Hepatic stellate cell (primary cell): ENCODE data around the gene CDH1.
A peak's percentile ranks its signal among the peaks of the same experiment; 100 is the strongest.

Source experiments
- DNase-seq: peaks from one replicate; pipeline ENCODE4 v3.0.0; 2011; ENCODE audit warnings: low spot score

Gene CDH1

DNA sequence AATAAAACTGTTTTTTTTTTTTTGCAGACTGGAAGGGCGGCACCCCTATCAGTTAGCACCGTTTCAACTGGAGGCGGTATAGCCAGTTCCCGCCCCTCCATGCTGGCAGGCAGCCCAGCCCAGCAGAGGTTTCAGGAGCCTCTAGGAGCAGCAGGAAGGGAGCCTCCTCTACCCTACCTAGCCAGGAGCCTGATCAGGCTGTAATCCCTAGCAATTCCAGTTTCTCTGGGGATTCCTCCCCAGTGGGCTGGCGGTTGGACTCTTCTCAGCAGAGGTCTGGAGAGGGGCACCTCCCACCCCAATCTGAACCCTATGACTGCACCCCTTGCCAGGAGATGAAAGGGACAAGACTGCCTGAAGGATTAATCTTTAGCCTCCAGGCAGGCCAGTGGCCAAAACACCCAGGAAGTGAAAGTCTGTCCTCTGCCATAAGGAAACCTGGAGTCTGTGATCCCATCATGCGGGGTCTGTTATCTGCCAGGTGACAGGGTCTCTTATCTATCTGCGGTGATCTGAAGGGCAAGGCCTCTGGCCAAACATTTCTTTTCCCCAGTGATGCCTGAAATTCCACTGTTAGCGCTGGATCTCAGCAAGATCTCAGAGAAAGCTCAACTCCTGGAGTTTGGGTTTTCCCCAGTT lies 4.9 kb upstream of the CDH1 start:
- no peak for DNase-seq

DNA sequence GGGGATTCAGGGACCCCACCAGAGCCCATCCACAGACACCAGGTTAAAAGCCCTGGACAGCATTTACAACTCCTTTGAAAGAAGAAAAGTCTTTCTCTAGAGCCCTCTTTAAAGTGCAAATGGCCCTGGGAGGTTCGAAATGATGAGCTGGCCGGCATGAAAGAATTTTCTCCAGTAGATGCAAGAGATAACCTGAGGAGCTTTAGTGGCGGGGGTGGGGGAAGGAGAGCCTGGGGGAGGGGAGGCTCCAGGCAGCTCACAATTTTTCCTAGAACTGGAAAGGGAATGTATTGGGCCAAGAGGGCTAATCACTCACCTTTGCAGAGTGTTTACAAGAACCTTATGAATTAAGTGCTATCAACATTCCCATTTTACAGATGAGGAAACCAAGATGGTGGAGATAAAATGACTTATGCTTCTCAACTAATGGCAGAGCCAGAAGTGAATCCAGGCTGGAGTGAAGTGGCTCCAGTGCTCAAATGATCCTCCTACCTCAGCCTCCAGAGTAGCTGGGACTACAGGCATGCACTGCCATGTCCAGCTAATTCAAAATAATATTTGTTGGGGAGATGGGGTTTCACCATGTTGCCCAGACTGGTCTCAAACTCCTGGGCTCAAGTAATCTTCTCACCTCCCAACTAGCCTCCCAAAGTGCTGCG lies 4.2 kb upstream of the CDH1 start:
- no peak for DNase-seq

DNA sequence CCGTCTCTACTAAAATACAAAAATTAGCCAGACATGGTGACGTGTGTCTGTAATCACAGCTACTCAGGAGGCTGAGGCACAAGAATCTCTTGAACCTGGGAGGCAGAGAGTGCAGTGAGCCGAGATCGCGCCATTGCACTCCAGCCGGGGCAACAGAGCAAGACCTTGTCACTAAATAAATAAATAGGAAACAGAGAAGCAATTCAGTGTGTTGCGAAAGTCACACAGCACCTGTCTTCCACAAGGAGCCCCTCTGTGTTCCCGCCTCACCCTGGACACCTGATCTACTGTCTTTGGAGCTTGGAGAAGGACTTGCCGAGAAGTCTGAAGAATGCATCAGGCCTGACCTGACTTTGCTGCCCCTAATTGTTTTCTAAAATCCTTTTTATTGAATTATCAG lies 3.5 kb upstream of the CDH1 start:
- no peak for DNase-seq

DNA sequence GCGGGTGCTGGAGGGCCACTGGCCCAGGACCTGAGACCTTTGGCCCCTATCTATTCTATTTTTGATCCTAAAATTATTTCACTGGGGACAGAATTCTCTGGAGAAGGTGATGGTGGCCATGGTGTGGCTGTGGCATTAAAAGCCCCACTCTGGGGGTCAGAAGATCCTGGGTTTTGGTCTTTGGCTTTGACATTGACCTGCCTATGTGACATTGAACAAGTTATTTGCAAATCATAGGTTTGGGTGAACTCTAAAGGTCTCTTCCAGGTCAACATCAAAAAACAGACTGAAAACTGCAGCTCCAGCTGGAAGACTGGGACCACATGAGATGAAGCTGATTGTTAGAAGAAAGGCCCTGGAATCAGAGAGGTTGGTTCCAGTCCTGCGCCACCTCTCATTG lies 2.3 kb upstream of the CDH1 start:
- DNase-seq, result no peak

DNA sequence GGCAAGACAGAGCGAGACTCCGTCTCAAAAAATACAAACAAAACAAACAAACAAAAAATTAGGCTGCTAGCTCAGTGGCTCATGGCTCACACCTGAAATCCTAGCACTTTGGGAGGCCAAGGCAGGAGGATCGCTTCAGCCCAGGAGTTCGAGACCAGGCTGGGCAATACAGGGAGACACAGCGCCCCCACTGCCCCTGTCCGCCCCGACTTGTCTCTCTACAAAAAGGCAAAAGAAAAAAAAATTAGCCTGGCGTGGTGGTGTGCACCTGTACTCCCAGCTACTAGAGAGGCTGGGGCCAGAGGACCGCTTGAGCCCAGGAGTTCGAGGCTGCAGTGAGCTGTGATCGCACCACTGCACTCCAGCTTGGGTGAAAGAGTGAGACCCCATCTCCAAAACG lies 531 bp upstream of the CDH1 start:
- no peak for DNase-seq

DNA sequence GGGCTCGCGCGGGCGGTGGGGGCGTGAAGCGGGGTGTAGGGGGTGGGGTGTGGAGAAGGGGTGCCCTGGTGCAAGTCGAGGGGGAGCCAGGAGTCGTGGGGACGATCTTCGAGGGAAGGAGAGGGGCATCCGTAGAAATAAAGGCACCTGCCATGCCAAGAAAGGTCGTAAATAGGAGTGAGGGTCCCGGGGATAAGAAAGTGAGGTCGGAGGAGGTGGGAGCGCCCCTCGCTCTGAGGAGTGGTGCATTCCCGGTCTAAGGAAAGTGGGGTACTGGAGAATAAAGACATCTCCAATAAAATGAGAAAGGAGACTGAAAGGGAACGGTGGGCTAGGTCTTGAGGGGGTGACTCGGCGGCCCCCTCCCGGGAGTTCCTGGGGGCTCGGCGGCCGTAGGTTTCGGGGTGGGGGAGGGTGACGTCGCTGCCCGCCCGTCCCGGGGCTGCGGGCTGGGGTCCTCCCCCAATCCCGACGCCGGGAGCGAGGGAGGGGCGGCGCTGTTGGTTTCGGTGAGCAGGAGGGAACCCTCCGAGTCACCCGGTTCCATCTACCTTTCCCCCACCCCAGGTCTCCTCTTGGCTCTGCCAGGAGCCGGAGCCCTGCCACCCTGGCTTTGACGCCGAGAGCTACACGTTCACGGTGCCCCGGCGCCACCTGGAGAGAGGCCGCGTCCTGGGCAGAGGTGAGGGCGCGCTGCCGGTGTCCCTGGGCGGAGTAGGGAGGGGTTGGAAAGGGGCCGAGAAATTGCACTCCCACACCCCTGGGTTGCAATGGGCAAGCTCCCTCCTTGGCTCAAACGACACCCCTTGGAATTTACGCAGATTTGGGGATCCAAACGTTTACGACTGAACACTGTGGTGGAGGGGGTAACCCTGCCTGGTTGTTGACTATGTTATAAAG lies 888 bp downstream of the CDH1 start:
- DNase-seq, result no peak

DNA sequence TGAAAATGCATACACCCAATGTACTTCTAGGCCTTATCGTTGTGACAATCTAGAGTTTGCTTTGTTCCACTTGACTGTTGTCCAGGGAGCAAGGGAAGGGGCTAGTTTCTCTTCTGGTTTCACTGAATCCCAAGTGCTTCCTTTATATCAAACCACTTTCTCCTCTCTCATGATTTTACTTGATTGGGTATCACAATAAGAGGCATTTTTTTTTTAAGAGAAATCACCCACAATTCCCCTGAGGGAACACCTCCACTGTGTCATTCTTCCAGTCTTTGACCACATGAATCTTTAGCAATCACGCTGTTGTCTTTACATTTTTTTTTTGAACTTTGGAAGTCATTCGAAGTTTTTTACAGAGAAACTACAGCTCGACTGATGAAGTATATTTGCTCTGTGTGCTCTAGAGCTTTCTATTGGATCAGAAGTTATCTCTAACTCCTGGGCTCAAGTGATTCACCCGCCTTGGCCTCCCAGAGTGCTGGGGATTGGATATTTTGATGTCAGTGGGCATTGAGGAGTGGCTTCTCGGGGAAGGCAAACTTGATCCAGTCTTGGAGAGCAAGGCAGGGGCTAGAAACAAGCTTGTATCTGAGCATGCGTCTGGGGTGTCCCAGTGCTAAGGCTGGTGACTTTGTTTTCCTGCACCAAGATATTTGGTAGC lies 3.0 kb downstream of the CDH1 start:
- no peak for DNase-seq

DNA sequence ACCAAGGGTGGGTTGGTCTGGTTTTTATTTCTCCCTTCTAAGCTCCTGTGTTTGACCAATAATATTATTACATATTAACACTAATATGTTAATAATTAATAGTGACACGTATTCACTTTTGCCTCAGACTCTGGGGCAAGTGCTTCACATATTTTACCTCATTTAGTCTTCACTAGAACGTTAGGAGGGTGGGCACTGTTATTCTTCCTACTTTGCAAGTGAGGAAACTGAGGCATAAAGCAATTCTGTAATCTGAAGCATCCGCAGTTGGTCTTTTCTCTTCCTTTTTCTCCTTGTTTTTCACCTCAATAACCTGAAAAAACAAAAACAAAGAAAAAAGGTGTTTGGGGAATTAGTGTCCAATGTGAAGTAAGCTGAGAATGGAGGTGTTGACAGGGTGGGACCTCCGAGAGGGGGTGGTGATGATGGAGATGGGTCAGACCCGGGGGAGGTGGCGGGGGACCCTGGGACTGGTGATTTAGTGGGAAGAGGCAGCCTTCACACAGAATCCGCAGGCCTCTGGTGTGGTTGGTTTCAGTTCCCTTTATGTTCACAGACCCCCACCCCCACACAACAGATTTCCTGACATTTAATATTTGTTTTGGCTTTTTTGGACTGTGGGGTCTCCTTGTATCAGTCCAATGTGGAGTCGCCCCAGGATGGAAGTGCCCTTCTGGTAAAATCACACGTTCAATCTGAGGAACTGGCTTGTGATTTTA lies 3.7 kb downstream of the CDH1 start:
- DNase-seq, result no peak

DNA sequence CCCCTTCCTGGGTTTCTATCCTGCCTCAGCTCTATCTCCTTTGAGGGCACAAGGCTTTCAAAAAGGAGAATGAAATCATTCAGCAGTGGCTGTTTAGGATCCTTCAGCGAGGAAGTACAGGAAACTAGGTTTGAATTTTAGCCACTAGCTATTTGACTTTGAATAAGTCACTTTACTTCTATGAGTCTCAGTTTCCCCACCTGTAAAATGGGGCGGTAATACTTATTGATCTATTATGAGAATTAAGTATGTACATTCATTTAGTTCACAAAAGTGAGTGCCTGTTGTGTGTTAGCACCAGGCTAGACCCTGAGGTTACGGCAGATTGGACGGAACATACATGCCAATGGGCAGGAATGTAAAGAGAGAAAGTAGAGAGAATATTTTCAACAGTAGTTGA lies 6.6 kb downstream of the CDH1 start:
- no peak for DNase-seq

DNA sequence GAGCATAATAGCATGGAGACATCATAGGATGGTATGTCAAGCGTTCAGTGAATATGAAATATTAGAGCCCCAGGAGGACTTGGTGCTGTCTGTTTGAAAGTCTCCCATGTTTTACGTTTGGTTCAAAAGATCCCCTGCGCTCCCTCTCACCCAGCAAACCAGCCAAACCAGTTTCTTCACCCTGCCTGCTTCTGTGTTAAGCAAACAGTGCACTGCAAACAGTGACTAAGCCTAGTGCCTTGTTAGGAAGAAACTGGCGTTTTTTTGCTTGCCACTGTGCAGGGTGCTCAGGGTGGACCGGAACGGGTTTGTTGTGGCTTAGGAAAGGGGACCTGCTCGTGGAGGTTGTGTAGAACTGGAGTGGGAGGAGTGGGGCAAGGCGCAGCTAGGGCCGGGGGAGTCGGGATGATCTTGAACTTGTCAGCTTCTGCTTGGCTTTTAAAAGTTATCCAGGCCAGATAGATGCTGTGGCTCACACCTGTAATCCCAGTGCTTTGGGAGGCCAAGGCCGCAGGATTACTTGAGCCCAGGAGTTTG lies 7.7 kb downstream of the CDH1 start:
- DNase-seq, result no peak

DNA sequence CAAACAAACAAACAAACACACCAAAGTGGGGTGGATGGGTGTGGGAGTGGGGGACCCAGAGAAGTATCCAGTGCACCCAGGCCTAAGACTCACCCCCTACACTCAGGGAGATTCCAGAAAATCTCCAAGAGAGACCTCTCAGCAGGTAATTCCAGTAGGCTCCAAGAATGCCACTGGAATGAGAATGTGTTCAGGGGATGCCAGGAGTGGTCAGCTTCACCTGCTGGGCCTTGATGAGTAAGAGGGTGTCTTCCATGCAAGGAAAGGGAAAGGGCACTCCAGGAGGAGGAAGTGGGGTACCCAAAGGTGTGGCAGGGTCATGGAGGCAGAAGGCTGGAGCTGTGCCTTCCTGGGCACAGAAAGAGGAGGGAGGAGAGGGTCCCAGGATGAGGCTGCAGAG lies 9.9 kb downstream of the CDH1 start:
- no peak for DNase-seq

DNA sequence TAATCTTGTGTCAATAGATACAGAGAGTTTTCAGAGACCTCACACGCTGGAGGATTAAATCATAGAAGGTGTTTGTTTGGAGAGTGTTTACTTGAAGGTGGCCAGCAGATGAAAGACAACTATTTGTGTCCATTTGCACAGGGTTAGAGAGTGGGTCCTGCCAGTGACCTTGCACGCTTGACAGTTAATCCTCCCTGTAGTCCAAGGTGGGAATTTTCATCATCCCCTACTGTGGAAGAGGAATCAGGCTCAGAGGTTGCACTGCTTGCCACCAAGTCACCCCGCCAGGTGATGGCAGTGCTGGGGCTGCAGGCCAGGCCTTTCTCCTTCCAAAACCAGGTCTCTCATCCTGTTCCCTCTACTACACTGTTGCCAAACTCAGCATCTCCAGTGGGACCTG lies 12.3 kb downstream of the CDH1 start:
- no peak for DNase-seq

DNA sequence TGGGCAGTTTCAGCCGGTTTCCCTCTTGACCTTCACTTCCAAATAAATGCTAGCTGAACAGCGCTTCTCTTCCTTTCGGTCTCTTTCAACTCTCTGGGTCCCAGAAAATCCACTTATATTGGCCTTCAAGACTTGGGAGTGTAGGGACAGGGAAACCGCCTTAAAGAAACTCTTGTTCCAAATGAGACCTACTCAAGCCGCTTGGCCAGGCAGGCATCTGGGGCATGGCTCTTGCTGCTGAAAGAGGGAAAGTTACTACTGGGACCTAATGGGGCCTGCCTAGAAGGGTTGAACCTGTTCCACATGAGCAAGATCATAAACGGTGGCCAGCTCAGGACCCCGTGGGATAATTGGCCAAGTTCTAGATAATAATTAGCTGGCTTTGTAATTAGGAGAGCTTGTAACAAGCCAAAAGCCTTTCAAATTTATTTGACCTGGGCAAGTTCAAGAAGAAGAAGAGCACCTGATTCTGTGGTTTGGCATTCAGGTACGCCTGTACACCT lies 13.2 kb downstream of the CDH1 start:
- no peak for DNase-seq

DNA sequence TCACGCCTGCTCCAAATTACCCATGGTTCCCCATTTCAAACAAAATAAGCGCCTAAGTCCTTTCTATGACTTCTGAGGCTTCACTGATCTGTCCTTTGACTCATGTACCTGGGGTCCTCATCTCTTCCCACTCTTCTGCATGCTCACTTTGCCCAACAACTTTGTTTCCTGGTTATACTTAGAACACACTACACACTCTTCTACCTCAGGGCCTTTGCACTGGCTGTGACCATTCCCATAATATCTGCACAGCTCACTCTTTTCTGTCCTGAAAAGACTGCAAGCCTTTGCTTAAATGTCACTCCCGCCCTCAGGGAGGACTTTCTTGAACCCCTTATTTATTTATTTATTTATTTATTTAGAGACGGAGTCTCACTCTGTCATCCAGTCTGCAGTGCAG lies 14.1 kb downstream of the CDH1 start:
- no peak for DNase-seq

DNA sequence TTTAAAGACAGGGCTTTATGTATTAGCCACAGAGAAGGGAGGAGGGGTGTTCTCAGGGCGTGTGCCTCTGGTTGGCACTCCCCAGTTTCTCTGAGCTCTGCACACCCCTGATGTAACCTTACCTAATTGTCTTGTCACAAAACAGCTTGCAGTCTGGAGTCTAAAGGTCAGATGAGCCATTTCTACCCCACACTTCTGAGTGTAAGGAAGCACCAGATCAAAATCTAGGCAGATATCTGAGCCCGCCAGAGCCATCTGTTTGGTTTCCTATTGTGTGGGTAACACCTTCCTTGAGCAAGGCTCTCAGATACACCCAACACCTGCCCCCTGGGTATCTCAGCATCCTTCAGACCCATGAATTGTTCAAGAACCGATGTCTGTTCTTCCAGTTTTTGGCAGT lies 15.5 kb downstream of the CDH1 start:
- DNase-seq, result no peak

DNA sequence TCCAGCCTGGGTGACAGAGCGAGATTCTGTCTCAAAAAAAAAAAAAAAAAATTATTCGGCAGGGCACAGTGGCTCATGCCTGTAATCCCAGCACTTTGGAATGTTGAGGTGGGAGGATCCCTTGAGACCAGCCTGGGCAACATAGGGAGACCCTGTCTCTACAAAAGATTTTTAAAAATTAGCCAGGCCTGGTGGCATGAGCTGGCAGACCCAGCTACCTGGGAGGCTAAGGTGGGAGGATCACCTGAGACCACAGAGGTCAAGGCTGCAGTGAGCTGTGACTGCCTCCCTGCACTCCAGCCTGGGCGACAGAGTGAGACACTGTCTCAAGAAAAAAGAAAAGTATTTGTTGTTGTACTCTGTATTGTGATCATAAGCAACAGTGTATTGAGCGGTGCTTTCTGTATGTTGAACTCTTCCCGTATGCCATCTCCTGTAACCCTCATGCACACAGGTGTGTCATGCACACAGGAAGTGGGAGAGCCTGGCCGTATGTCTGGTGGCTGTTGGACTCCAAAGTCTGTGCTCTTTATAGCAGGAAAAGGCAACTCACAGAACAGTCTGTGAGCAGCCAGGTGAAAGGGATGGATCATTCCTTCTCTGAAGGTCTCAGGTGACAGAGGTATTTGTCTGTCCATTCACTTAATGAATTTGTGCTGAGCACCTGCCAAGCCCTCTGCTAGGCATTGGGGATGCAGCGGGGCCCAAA lies 17.1 kb downstream of the CDH1 start:
- no peak for DNase-seq

DNA sequence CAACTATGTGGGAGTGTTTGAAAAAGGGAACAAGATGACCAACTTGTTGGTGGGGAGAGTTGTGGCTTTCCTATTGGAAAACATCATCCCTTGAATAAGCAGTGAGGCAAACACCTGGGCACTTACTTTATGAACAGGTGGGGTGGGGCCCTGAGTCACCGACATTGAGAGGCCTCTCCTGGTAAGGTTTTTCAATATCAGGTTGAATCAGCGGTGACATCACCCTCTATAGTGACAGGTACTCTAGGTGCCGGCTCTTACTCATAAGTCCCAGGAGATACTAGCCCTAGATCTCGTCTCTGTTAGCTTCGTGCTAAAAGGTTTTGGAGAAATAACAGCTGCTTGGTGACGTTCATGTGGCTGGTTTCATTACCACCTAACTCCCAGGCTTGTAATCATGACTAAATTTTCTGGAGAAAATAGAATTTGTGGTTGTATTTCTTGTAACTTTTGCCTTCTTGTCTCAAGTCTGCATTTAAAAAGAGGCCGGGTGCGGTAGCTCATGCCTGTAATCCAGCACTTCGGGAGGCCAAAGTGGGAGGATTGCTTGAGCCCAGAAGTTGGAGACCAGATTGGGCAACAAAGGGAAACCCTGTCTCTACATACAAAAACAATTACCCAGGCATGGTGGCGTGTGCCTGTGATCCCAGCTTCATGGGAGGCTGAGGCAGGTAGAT lies 19.3 kb downstream of the CDH1 start:
- DNase-seq, result no peak

DNA sequence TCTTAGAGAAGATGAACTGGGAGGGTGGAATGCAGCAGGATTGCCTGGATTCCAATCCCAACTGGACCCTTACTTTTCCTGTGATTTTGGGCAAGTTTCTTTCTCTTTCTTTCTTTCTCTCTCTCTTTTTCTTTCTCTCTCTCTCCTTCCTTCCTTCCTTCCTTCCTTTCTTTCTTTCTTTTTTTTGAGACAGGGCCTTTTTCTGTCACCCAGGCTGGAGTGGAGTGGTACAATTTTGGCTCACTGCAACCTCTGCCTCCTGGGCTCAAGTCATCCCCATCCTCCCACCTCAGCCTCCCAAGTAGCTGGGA lies 20.5 kb downstream of the CDH1 start:
- no peak for DNase-seq

DNA sequence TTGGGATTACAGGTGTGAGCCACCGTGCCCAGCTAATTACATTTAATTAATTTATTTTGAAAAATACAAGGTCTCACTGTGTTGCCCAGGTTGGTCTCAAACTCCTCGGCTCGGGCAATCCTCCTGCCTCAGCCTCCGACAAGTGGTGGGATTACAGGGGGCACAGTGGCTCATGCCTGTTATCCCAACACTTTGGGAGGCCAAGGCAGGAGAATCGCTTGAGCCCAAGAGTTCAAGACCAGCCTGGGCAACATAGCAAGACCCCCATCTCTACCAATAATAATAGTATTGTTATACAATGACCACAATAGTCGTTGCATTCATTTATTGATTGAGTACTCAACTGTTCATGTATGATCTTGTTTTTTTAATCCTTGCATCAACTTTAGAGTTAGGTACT lies 22.0 kb downstream of the CDH1 start:
- no peak for DNase-seq

DNA sequence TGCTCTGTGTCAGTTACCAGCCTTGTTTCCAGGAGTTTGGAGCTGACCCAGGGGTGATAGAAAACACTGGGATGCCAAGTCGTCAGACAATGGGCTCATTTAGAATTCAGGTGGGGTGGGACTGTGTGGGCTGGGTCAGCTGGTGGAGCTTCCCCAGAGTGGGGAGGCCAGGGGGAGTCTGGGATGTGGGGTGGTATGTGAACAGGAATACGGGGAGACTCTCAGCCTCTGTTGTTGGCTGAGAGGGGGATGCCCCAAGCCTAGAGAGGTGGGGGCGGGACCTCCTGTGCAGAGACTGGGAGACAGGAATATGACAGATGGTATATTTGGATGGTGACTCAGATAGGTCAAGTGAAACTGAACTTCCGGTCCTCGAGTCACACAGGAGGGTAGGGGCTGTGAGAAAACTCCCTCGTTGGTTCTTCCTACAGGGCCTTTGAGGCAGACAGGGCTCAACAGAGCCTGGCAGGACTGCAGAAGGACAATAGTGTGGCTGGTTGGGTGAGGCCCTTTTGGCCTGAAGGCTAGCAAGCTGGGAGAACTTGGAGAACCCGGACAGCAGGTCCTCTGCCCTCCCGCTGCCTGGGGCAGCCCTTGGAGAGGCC lies 23.7 kb downstream of the CDH1 start:
- peak; percentile 58 for DNase-seq
